ENCODE results near the gene MRPL48.
"Not testable (repeated sequence)": the region's sequence is repeated elsewhere in the genome, so short reads cannot be mapped to it uniquely, and the experiment has no call there.

MRPL48 gene

GRCh38 chr11:73781303-73781702, 6.4 kb upstream of the MRPL48 start:
- H3K4me3 ChIP-seq (ENCODE audit: low read depth, low read length), result no peak overlapping the region
- TF ChIP-seq CTCF (IDR thresholded peaks at IDR 0.05; ENCODE audit: low read depth, low read length), result no peak

GRCh38 chr11:73783483-73784020, 4.1 kb upstream of the MRPL48 start:
- H3K4me3 ChIP-seq (ENCODE audit: low read depth, low read length), result no peak overlapping the region
- no peak for TF ChIP-seq CTCF (IDR thresholded peaks at IDR 0.05; ENCODE audit: low read depth, low read length)

- no peak overlapping the region for H3K4me3 ChIP-seq (ENCODE audit: low read depth, low read length)
- TF ChIP-seq CTCF (IDR thresholded peaks at IDR 0.05; ENCODE audit: low read depth, low read length), result no peak
Measured at GRCh38 chr11:73784080-73784634, 3.5 kb upstream of the MRPL48 start.

- H3K4me3 ChIP-seq (ENCODE audit: low read depth, low read length), result no peak overlapping the region
- TF ChIP-seq CTCF (IDR thresholded peaks at IDR 0.05; ENCODE audit: low read depth, low read length), result no peak
Measured at GRCh38 chr11:73784734-73785133, 2.9 kb upstream of the MRPL48 start.

GRCh38 chr11:73785467-73785866, 2.2 kb upstream of the MRPL48 start:
- not testable (repeated sequence) for H3K4me3 ChIP-seq (ENCODE audit: low read depth, low read length)

- TF ChIP-seq CTCF (IDR thresholded peaks at IDR 0.05; ENCODE audit: low read depth, low read length), result no peak
- peak overlapping the region; percentile 76 for H3K4me3 ChIP-seq (ENCODE audit: low read depth, low read length)
Measured at GRCh38 chr11:73787051-73787642, 527 bp upstream of the MRPL48 start.

- H3K4me3 ChIP-seq (ENCODE audit: low read depth, low read length), result no peak overlapping the region
Measured at GRCh38 chr11:73789279-73789670, 1.6 kb downstream of the MRPL48 start.

More at GRCh38 chr11:73789279-73789670, 1.6 kb downstream of the MRPL48 start:
- TF ChIP-seq CTCF (IDR thresholded peaks at IDR 0.05; ENCODE audit: low read depth, low read length), result no peak

Measured in WI38 (cell line).